H9 (cell line): ENCODE data around the gene APBB2. TPM values are rescaled to one million over a fixed set of nuclear protein-coding genes. Genes with fewer than 3 reads are reported as not detected.

Experiments
- DNase-seq: peaks from one replicate; pipeline ENCODE4 v3.0.0-alpha.2; 2017
- H2AFZ ChIP-seq: one replicate; pipeline ENCODE4 v1.6.1; 2013; ENCODE audit warnings: mild to moderate bottlenecking, low read length, control low read depth, moderate library complexity
- H2AK5ac ChIP-seq: 2 replicates; pipeline ENCODE4 v1.6.1; 2013; ENCODE audit warnings: low read length, control low read depth, mixed read lengths; ENCODE audit not compliant: insufficient read length
- H2BK120ac ChIP-seq: one replicate; pipeline ENCODE4 v1.6.1; 2013; ENCODE audit warnings: low read depth, mild to moderate bottlenecking, low read length, control low read depth, inconsistent platforms; ENCODE audit not compliant: poor library complexity, severe bottlenecking
- H2BK12ac ChIP-seq: 2 replicates; pipeline ENCODE4 v1.6.1; 2013; ENCODE audit warnings: low read length, control low read depth, mixed read lengths, low read depth; ENCODE audit not compliant: insufficient read length
- H2BK15ac ChIP-seq: 2 replicates; pipeline ENCODE4 v1.6.1; 2013; ENCODE audit warnings: low read depth, low read length, control low read depth
- H2BK20ac ChIP-seq: one replicate; pipeline ENCODE4 v1.6.1; 2013; ENCODE audit warnings: low read depth, mild to moderate bottlenecking, low read length, control low read depth, inconsistent platforms; ENCODE audit not compliant: poor library complexity, severe bottlenecking
- H2BK5ac ChIP-seq: 2 replicates; pipeline ENCODE4 v1.6.1; 2013; ENCODE audit warnings: low read length, control low read depth, mixed read lengths; ENCODE audit not compliant: insufficient read length
- H3K14ac ChIP-seq: 2 replicates; pipeline ENCODE4 v1.6.1; 2013; ENCODE audit warnings: low read length, control low read depth; ENCODE audit not compliant: insufficient read depth
- H3K18ac ChIP-seq: 2 replicates; pipeline ENCODE4 v1.6.1; 2013; ENCODE audit warnings: low read depth, mild to moderate bottlenecking, mixed read lengths, low read length, control low read depth; ENCODE audit not compliant: insufficient read length
- H3K23ac ChIP-seq: 2 replicates; pipeline ENCODE4 v1.6.1; 2013; ENCODE audit warnings: low read length, control low read depth, mixed read lengths, low read depth; ENCODE audit not compliant: insufficient read length
- H3K23me2 ChIP-seq: 2 replicates; pipeline ENCODE4 v1.6.1; 2013; ENCODE audit warnings: low read depth, mild to moderate bottlenecking, mixed read lengths, low read length, control low read depth; ENCODE audit not compliant: insufficient read length, poor library complexity, severe bottlenecking
- H3K27ac ChIP-seq: 2 replicates; pipeline ENCODE4 v1.5.1; 2013; ENCODE audit warnings: low read length, control low read depth, mixed read lengths, low read depth; ENCODE audit not compliant: insufficient read length
- H3K27me3 ChIP-seq: 2 replicates; pipeline ENCODE4 v1.6.1; 2013; ENCODE audit warnings: low read length, control low read depth, inconsistent platforms; ENCODE audit not compliant: insufficient read depth
- H3K4ac ChIP-seq: 2 replicates; pipeline ENCODE4 v1.6.1; 2013; ENCODE audit warnings: low read depth, mild to moderate bottlenecking, control low read depth, inconsistent platforms, low read length, moderate library complexity
- H3K4me1 ChIP-seq: 2 replicates; pipeline ENCODE4 v1.6.1; 2013; ENCODE audit warnings: low read length, control low read depth, inconsistent platforms; ENCODE audit not compliant: insufficient read depth
- H3K4me2 ChIP-seq: 2 replicates; pipeline ENCODE4 v1.6.1; 2013; ENCODE audit warnings: low read length, control low read depth, mixed read lengths; ENCODE audit not compliant: insufficient read length, insufficient read depth
- H3K56ac ChIP-seq: 2 replicates; pipeline ENCODE4 v1.6.1; 2013; ENCODE audit warnings: low read depth, mild to moderate bottlenecking, mixed read lengths, low read length, control low read depth; ENCODE audit not compliant: insufficient read length
- H3K79me1 ChIP-seq: 2 replicates; pipeline ENCODE4 v1.6.1; 2013; ENCODE audit warnings: low read depth, mild to moderate bottlenecking, moderate library complexity, low read length, control low read depth, inconsistent platforms; ENCODE audit not compliant: insufficient read depth, poor library complexity, severe bottlenecking
- H3K79me2 ChIP-seq: 2 replicates; pipeline ENCODE4 v1.6.1; 2013; ENCODE audit warnings: low read length, control low read depth, inconsistent platforms; ENCODE audit not compliant: insufficient read depth
- H3K9ac ChIP-seq: 2 replicates; pipeline ENCODE4 v1.6.1; 2013; ENCODE audit warnings: low read length, control low read depth, mixed read lengths; ENCODE audit not compliant: insufficient read length; ENCODE audit errors: extremely low read depth
- H3K9me3 ChIP-seq: one replicate; pipeline ENCODE4 v1.6.1; 2013; ENCODE audit warnings: low read depth, low read length, inconsistent platforms; ENCODE audit not compliant: control insufficient read depth
- H3T11ph ChIP-seq: one replicate; pipeline ENCODE4 v1.6.1; 2013; ENCODE audit warnings: mild to moderate bottlenecking, low read length, control low read depth, inconsistent platforms
- H4K20me1 ChIP-seq: one replicate; pipeline ENCODE4 v1.6.1; 2013; ENCODE audit not compliant: control insufficient read depth, insufficient read length, insufficient read depth
- H4K5ac ChIP-seq: 2 replicates; pipeline ENCODE4 v1.6.1; 2013; ENCODE audit warnings: low read depth, mild to moderate bottlenecking, mixed read lengths, low read length, control low read depth; ENCODE audit not compliant: insufficient read length
- H4K8ac ChIP-seq: replicated peaks from 2 replicates; pipeline ENCODE4 v1.6.1; 2013; ENCODE audit warnings: low read length, control low read depth, mixed read lengths, low read depth; ENCODE audit not compliant: insufficient read length
- H4K91ac ChIP-seq: 2 replicates; pipeline ENCODE4 v1.6.1; 2013; ENCODE audit warnings: low read depth, mild to moderate bottlenecking, moderate library complexity, mixed read lengths, low read length, control low read depth; ENCODE audit not compliant: insufficient read length
- H3K27ac Mint-ChIP-seq, 3 experiments: 2 replicates in 2 of 3; 3 replicates in 1 of 3; pipeline ENCODE4 v1.8.0; 2020 to 2021; ENCODE audit warnings: mixed read lengths in 3 of 3, mild to moderate bottlenecking in 1 of 3, moderate library complexity in 1 of 3
- H3K27me3 Mint-ChIP-seq: 2 replicates; pipeline ENCODE4 v1.8.0; 2021; ENCODE audit warnings: low read depth, mild to moderate bottlenecking, moderate library complexity, mixed read lengths
- H3K36me3 Mint-ChIP-seq, 3 experiments: 2 replicates in 2 of 3; 3 replicates in 1 of 3; pipeline ENCODE4 v1.8.0; 2020 to 2021; ENCODE audit warnings: low read depth in 3 of 3, mixed read lengths in 3 of 3; ENCODE audit not compliant: insufficient read depth in 1 of 3
- H3K4me1 Mint-ChIP-seq, 2 experiments: 2 replicates each; pipeline ENCODE4 v1.8.0; 2020; ENCODE audit warnings: mixed read lengths in 2 of 2
- H3K4me3 Mint-ChIP-seq, 2 experiments: 2 replicates in 1 of 2; 3 replicates in 1 of 2; pipeline ENCODE4 v1.8.0; 2020 to 2021; ENCODE audit warnings: mild to moderate bottlenecking in 2 of 2, mixed read lengths in 2 of 2, moderate library complexity in 1 of 2
- H3K9me3 Mint-ChIP-seq, 2 experiments: 2 replicates in 1 of 2; 3 replicates in 1 of 2; pipeline ENCODE4 v1.8.0; 2020; ENCODE audit warnings: mild to moderate bottlenecking in 2 of 2, mixed read lengths in 2 of 2, moderate library complexity in 1 of 2
- WGBS: extraction: QIAGEN DNeasy Blood & Tissue Kit; methylation state at CpG from one replicate; pipeline ENCODE4 v1.1.7; 2013; ENCODE audit warnings: missing lambda C conversion rate, low lambda C conversion rate, mixed read lengths; ENCODE audit not compliant: insufficient read length; ENCODE audit errors: extremely low coverage; 5-methylcytosine and 5-hydroxymethylcytosine counted together
- total RNA-seq: library from RNA; stranded (reverse); gene quantifications from 2 replicates; pipeline ENCODE4 v1.2.1, GENCODE V29; 2021
- TF ChIP-seq, protein P1 (sequence below): fragments of 200-600 bp; sonication (generic); conservative IDR thresholded peaks from 3 replicates; pipeline ENCODE4 v1.8.0; 2021; ENCODE audit warnings: antibody characterized with exemption, mild to moderate bottlenecking

APBB2 gene
- total RNA-seq, 1 experiment from 2014 or later, result 39.6 TPM

DNA sequence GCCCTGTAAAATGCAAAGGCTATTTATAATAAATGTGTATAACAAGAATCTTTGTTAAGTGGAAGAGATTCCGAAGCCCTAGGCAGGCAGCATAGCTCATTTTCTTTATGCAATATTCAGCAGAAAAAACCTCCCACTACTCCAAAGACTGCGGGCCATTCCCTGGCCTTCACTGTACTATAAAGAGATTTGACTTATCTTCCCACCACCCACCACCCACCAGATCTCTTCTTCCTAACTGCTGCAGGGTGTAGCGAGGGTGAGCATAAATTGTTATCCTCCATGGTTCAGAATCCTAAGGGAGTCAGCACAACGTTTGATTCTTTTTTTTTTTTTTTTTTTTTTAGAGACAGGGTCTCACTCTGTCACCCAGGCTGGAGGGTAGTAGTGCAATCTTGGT is 349.8 kb downstream of the APBB2 start:
- H3K79me1 ChIP-seq, result no peaks in the 10 kb centered on the region
- H3K27me3 Mint-ChIP-seq, result no peaks in the 10 kb centered on the region; the same call in 1 of the 2 replicates
- no peak overlapping the region for H3K14ac ChIP-seq
- H3K23ac ChIP-seq, result no peak overlapping the region
- H4K91ac ChIP-seq, result no peak overlapping the region
- H3K27ac ChIP-seq, result no peak overlapping the region
- H2BK5ac ChIP-seq, result no peak overlapping the region
- no peak overlapping the region for H3T11ph ChIP-seq
- H2BK12ac ChIP-seq, result no peak overlapping the region
- H3K27ac Mint-ChIP-seq, result no peak overlapping the region; a peak in 1 of 7 replicates
- H3K23me2 ChIP-seq, result no peaks in the 10 kb centered on the region
- no peak overlapping the region for H2BK20ac ChIP-seq
- no peak overlapping the region for H3K4ac ChIP-seq
- no peaks in the 10 kb centered on the region for H3K9me3 ChIP-seq
- no peak overlapping the region for H3K9ac ChIP-seq
- no peaks in the 10 kb centered on the region for H3K9me3 Mint-ChIP-seq
- H2AK5ac ChIP-seq, result no peak overlapping the region
- H3K18ac ChIP-seq, result no peak overlapping the region
- H4K5ac ChIP-seq, result no peak overlapping the region
- H3K4me3 Mint-ChIP-seq, result no peak overlapping the region
- no peaks in the 10 kb centered on the region for H3K27me3 ChIP-seq
- no peaks in the 10 kb centered on the region for H3K4me1 ChIP-seq
- DNase-seq, result no peak
- H4K8ac ChIP-seq, result no peak overlapping the region
- no peak overlapping the region for H2AFZ ChIP-seq
- no peak overlapping the region for H2BK15ac ChIP-seq
- no peak overlapping the region for H3K4me2 ChIP-seq
- no CpG with 5 or more reads among the region's 4 CpGs for WGBS
- no peaks in the 10 kb centered on the region for H3K36me3 Mint-ChIP-seq
- no peak overlapping the region for H2BK120ac ChIP-seq
- TF ChIP-seq, protein P1, sequence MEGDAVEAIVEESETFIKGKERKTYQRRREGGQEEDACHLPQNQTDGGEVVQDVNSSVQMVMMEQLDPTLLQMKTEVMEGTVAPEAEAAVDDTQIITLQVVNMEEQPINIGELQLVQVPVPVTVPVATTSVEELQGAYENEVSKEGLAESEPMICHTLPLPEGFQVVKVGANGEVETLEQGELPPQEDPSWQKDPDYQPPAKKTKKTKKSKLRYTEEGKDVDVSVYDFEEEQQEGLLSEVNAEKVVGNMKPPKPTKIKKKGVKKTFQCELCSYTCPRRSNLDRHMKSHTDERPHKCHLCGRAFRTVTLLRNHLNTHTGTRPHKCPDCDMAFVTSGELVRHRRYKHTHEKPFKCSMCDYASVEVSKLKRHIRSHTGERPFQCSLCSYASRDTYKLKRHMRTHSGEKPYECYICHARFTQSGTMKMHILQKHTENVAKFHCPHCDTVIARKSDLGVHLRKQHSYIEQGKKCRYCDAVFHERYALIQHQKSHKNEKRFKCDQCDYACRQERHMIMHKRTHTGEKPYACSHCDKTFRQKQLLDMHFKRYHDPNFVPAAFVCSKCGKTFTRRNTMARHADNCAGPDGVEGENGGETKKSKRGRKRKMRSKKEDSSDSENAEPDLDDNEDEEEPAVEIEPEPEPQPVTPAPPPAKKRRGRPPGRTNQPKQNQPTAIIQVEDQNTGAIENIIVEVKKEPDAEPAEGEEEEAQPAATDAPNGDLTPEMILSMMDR, result no peak
- H4K20me1 ChIP-seq, result no peaks in the 10 kb centered on the region
- H3K79me2 ChIP-seq, result no peaks in the 10 kb centered on the region
- no peaks in the 10 kb centered on the region for H3K4me1 Mint-ChIP-seq
- H3K56ac ChIP-seq, result no peak overlapping the region
